Measurements from ENCODE around the gene UBE2H.
A peak's percentile ranks its signal among the peaks of the same experiment; 100 is the strongest.

Gene UBE2H
- 88.6 to 130 (median 96.8) reads per million in 3 donors for total RNA-seq

GRCh38 chr7:129952653-129953560 is at the start of gene UBE2H:
TSS of gene UBE2H (minus strand) at chr7:129952960. CDS start at chr7:129952555, 405 bp downstream.
- Histone ChIP-seq H3K36me3 (ENCODE audit: control insufficient read depth, insufficient read depth, low read length) (no peaks in the 10 kb centered on the region), H3K27me3 (replicated peaks; ENCODE audit: control insufficient read depth, insufficient read depth, low read length, poor library complexity, severe bottlenecking) (no peaks in the 10 kb centered on the region), H3K27ac (ENCODE audit: insufficient read depth, low read length, poor library complexity, severe bottlenecking) (peak within 1 kb of the TSS; percentile 92), H3K9me3 (ENCODE audit: control insufficient read depth, low read length) (no peaks in the 10 kb centered on the region), H3K4me3 (ENCODE audit: insufficient read depth, low read depth, low read length, poor library complexity, severe bottlenecking) (peak within 1 kb of the TSS; percentile 92), H3K4me1 (ENCODE audit: control insufficient read depth, insufficient read depth, low read length, poor library complexity, severe bottlenecking) (peaks cover 12% of the 10 kb centered on the region)
- peak; percentile 87 to 91 (median 90) for DNase-seq

DNA sequence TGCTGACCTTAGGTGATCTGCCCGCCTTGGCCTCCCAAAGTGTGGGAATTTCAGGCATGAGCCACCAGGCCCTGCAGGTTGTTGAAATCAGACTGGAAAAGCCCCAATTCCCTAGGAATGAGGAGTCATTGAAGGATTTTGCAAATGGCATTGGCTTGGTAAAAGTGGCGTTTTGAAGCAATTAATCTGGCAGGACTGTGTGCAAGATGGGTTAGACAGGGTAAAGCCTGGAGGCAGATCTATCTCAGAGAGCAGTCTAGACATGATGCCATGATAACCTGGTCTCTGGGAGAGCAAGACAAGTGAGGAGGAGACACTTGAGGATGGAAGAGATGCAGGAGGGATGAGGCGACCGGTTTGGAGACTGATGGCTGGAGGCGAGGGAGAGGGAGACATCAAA is 45.7 kb upstream of the UBE2H start:
- no peak for DNase-seq
- no peak overlapping the region for H3K27ac ChIP-seq (ENCODE audit: insufficient read depth, low read length, poor library complexity, severe bottlenecking)

GRCh38 chr7:129997285-129997684 is 44.5 kb upstream of the UBE2H start:
- no peak overlapping the region for H3K27ac ChIP-seq (ENCODE audit: insufficient read depth, low read length, poor library complexity, severe bottlenecking)
- H3K4me3 ChIP-seq (ENCODE audit: insufficient read depth, low read depth, low read length, poor library complexity, severe bottlenecking) = no peak overlapping the region
- DNase-seq = no peak
- H3K27me3 ChIP-seq (replicated peaks; ENCODE audit: control insufficient read depth, insufficient read depth, low read length, poor library complexity, severe bottlenecking) = no peaks in the 10 kb centered on the region
- H3K36me3 ChIP-seq (ENCODE audit: control insufficient read depth, insufficient read depth, low read length) = no peaks in the 10 kb centered on the region
- H3K4me1 ChIP-seq (ENCODE audit: control insufficient read depth, insufficient read depth, low read length, poor library complexity, severe bottlenecking) = no peaks in the 10 kb centered on the region
- H3K9me3 ChIP-seq (ENCODE audit: control insufficient read depth, low read length) = no peaks in the 10 kb centered on the region

More for the DNA sequence above, 45.7 kb upstream of the UBE2H start:
- Histone ChIP-seq H3K4me1 (ENCODE audit: control insufficient read depth, insufficient read depth, low read length, poor library complexity, severe bottlenecking) (no peaks in the 10 kb centered on the region), H3K9me3 (ENCODE audit: control insufficient read depth, low read length) (no peaks in the 10 kb centered on the region), H3K4me3 (ENCODE audit: insufficient read depth, low read depth, low read length, poor library complexity, severe bottlenecking) (no peak overlapping the region), H3K36me3 (ENCODE audit: control insufficient read depth, insufficient read depth, low read length) (no peaks in the 10 kb centered on the region), H3K27me3 (replicated peaks; ENCODE audit: control insufficient read depth, insufficient read depth, low read length, poor library complexity, severe bottlenecking) (no peaks in the 10 kb centered on the region)

DNA sequence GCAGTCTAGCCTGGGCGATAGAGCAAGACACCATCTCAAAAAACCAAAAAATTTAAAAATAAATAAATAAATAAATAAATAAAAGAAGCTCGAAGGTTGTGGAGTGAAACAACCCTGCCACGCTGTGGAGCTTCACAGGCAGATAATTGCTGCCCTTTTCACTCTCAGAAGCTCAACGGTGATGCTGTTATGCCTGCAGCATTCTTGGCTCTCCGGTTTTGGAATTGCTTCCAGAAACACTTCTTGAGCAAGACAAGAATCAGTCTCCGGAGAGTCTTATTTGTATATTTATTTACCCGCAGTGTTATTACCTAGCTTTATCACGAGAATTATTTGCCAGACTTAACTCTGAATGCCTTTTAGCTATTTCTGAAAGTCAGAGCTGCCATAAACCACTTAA is 40.5 kb upstream of the UBE2H start:
- Histone ChIP-seq H3K27me3 (replicated peaks; ENCODE audit: control insufficient read depth, insufficient read depth, low read length, poor library complexity, severe bottlenecking) (no peaks in the 10 kb centered on the region), H3K4me1 (ENCODE audit: control insufficient read depth, insufficient read depth, low read length, poor library complexity, severe bottlenecking) (peaks cover 4% of the 10 kb centered on the region), H3K27ac (ENCODE audit: insufficient read depth, low read length, poor library complexity, severe bottlenecking) (no peak overlapping the region), H3K36me3 (ENCODE audit: control insufficient read depth, insufficient read depth, low read length) (no peaks in the 10 kb centered on the region), H3K4me3 (ENCODE audit: insufficient read depth, low read depth, low read length, poor library complexity, severe bottlenecking) (no peak overlapping the region), H3K9me3 (ENCODE audit: control insufficient read depth, low read length) (no peaks in the 10 kb centered on the region)
- no peak for DNase-seq

DNA sequence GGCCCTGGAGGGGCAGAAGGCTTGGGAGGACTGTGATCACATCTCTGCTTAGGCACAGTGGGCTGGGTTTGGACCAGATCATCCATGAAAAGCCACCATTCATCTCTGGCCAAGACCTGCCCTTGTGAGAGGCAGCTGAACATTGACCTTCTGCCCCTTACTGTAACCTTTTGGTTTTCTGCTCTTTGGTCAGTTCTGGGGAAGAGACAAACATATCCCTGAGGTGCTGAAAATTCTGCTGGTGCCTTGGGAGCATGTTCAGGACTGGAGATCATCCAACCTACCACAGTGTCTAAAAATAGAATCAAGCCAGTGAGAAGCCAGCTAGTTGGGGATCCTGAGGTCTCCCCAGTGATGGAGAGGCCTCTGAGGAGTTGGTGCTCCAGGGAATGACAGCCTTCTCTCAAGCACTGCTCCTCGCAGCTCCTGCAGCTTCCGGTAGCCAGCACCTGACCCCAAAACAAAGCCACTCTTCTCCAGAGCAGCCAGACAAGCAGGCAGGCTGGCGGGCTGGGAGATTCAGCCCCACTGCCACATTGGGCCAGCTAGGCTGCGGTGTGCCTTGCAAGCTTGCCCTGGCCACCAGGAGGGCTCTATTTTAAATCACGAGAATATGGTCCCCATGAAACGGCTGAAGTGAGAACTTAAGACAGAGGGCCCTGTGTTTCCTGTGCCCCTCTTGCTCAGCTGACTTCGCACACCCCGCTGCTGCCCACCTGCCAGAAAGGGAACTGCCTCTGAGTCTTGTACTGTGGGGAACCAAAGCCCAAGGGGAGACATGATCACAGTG is 37.8 kb upstream of the UBE2H start:
- Histone ChIP-seq H3K9me3 (ENCODE audit: control insufficient read depth, low read length) (no peaks in the 10 kb centered on the region), H3K4me3 (ENCODE audit: insufficient read depth, low read depth, low read length, poor library complexity, severe bottlenecking) (no peak overlapping the region), H3K36me3 (ENCODE audit: control insufficient read depth, insufficient read depth, low read length) (no peaks in the 10 kb centered on the region), H3K27me3 (replicated peaks; ENCODE audit: control insufficient read depth, insufficient read depth, low read length, poor library complexity, severe bottlenecking) (no peaks in the 10 kb centered on the region), H3K4me1 (ENCODE audit: control insufficient read depth, insufficient read depth, low read length, poor library complexity, severe bottlenecking) (peaks cover 4% of the 10 kb centered on the region), H3K27ac (ENCODE audit: insufficient read depth, low read length, poor library complexity, severe bottlenecking) (no peak overlapping the region)
- no peak for DNase-seq

DNA sequence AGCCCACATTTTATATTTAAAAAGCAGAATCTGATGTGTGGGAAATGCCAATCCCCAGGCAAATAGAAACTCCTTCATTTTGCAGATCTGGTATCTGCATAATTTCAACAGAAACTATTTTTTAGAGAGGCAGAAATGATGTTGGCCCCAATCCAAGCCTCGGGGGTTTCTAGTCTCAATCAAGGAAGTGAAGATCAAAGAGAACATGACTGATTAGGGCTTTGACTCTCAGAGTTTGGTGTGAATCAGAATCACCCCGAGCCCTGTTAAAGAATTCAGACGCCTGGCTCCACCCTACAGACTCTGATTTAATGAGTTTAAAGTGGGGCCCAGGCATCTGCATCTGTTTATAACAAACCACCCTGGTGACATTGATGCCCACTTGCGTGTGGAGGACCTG is 36.7 kb upstream of the UBE2H start:
- no peak for DNase-seq
- H3K9me3 ChIP-seq (ENCODE audit: control insufficient read depth, low read length) = no peaks in the 10 kb centered on the region
- H3K4me3 ChIP-seq (ENCODE audit: insufficient read depth, low read depth, low read length, poor library complexity, severe bottlenecking) = no peak overlapping the region
- peaks cover 4% of the 10 kb centered on the region for H3K4me1 ChIP-seq (ENCODE audit: control insufficient read depth, insufficient read depth, low read length, poor library complexity, severe bottlenecking)
- no peaks in the 10 kb centered on the region for H3K27me3 ChIP-seq (replicated peaks; ENCODE audit: control insufficient read depth, insufficient read depth, low read length, poor library complexity, severe bottlenecking)
- H3K27ac ChIP-seq (ENCODE audit: insufficient read depth, low read length, poor library complexity, severe bottlenecking) = no peak overlapping the region
- H3K36me3 ChIP-seq (ENCODE audit: control insufficient read depth, insufficient read depth, low read length) = no peaks in the 10 kb centered on the region

DNA sequence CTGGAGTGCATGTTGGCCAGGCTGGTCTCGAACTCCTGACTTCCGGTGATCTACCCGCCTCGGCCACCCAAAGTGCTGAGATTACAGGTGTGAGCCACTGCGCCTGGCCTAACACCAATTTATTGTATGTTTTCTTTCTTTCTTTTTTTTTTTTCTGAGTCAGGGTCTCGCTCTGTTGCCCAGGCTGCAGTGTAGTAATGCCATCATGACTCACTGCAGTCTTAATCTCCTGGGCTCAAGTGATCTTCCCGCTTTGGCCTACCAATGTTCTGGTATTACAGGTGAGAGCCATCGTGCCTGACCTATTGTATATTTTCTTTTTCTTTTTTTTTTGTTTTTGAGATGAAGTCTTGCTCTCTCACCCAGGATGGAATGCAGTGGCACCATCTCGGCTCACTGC is 33.8 kb upstream of the UBE2H start:
- Histone ChIP-seq H3K9me3 (ENCODE audit: control insufficient read depth, low read length) (no peaks in the 10 kb centered on the region), H3K27me3 (replicated peaks; ENCODE audit: control insufficient read depth, insufficient read depth, low read length, poor library complexity, severe bottlenecking) (no peaks in the 10 kb centered on the region), H3K4me1 (ENCODE audit: control insufficient read depth, insufficient read depth, low read length, poor library complexity, severe bottlenecking) (peaks cover 4% of the 10 kb centered on the region), H3K27ac (ENCODE audit: insufficient read depth, low read length, poor library complexity, severe bottlenecking) (no peak overlapping the region), H3K4me3 (ENCODE audit: insufficient read depth, low read depth, low read length, poor library complexity, severe bottlenecking) (no peak overlapping the region), H3K36me3 (ENCODE audit: control insufficient read depth, insufficient read depth, low read length) (no peaks in the 10 kb centered on the region)
- DNase-seq = no peak

GRCh38 chr7:129980667-129981066 is 27.9 kb upstream of the UBE2H start:
- no peaks in the 10 kb centered on the region for H3K36me3 ChIP-seq (ENCODE audit: control insufficient read depth, insufficient read depth, low read length)
- no peak overlapping the region for H3K27ac ChIP-seq (ENCODE audit: insufficient read depth, low read length, poor library complexity, severe bottlenecking)
- DNase-seq = no peak
- H3K4me3 ChIP-seq (ENCODE audit: insufficient read depth, low read depth, low read length, poor library complexity, severe bottlenecking) = no peak overlapping the region
- H3K27me3 ChIP-seq (replicated peaks; ENCODE audit: control insufficient read depth, insufficient read depth, low read length, poor library complexity, severe bottlenecking) = no peaks in the 10 kb centered on the region
- H3K9me3 ChIP-seq (ENCODE audit: control insufficient read depth, low read length) = no peaks in the 10 kb centered on the region
- no peaks in the 10 kb centered on the region for H3K4me1 ChIP-seq (ENCODE audit: control insufficient read depth, insufficient read depth, low read length, poor library complexity, severe bottlenecking)

DNA sequence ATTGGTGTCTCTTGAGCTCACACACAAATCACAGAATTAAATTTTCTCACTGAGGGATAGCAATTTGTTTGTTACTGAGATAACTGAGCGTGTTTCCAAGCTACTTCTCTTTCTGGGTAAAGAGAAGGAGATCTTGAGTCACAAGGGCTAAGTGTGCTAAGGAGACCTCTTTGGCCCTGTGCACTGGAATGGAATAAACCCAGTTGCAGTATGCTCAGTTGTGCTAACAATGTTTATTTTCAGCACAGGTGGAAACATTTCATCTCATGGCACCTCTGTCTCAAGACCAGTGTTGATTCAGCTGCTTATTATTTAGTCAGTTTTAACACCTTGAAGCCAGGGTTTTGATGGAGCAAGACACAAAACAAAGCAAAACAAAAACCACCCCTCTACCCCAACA is 22.5 kb upstream of the UBE2H start:
- DNase-seq = no peak
- Histone ChIP-seq H3K27ac (ENCODE audit: insufficient read depth, low read length, poor library complexity, severe bottlenecking) (no peak overlapping the region), H3K36me3 (ENCODE audit: control insufficient read depth, insufficient read depth, low read length) (no peaks in the 10 kb centered on the region), H3K4me3 (ENCODE audit: insufficient read depth, low read depth, low read length, poor library complexity, severe bottlenecking) (no peak overlapping the region), H3K4me1 (ENCODE audit: control insufficient read depth, insufficient read depth, low read length, poor library complexity, severe bottlenecking) (no peaks in the 10 kb centered on the region), H3K27me3 (replicated peaks; ENCODE audit: control insufficient read depth, insufficient read depth, low read length, poor library complexity, severe bottlenecking) (no peaks in the 10 kb centered on the region), H3K9me3 (ENCODE audit: control insufficient read depth, low read length) (no peaks in the 10 kb centered on the region)

- H3K27ac ChIP-seq (ENCODE audit: insufficient read depth, low read length, poor library complexity, severe bottlenecking) = no peak overlapping the region
- H3K4me1 ChIP-seq (ENCODE audit: control insufficient read depth, insufficient read depth, low read length, poor library complexity, severe bottlenecking) = no peaks in the 10 kb centered on the region
- no peak overlapping the region for H3K4me3 ChIP-seq (ENCODE audit: insufficient read depth, low read depth, low read length, poor library complexity, severe bottlenecking)
- DNase-seq = no peak
- no peaks in the 10 kb centered on the region for H3K9me3 ChIP-seq (ENCODE audit: control insufficient read depth, low read length)
- H3K36me3 ChIP-seq (ENCODE audit: control insufficient read depth, insufficient read depth, low read length) = no peaks in the 10 kb centered on the region
- H3K27me3 ChIP-seq (replicated peaks; ENCODE audit: control insufficient read depth, insufficient read depth, low read length, poor library complexity, severe bottlenecking) = no peaks in the 10 kb centered on the region
Measured at GRCh38 chr7:129970816-129971215, 18.1 kb upstream of the UBE2H start.

Data from effector memory CD4-positive, alpha-beta T cell (primary cell).